Posterior cingulate gyrus (tissue), 11 donors: ENCODE data around the gene SAMM50.

Experiments
- DNase-seq, 10 donors: peaks; one replicate each; pipeline versions ENCODE4 v3.0.0 to v3.0.0-alpha.2; 2020 to 2021; ENCODE audit warnings: mixed read lengths in 3 of 10
- intact Hi-C: fragments of 100-400 bp; cut with DNase I; formaldehyde crosslinking; loops from one replicate; pipeline ENCODE4 v1.15.1; 2023

Gene SAMM50

GRCh38 chr22:43976861-43977795 is 21.9 kb downstream of the SAMM50 start:
- intact Hi-C loops: no loop called here
- peak in 1 of 10 donors; percentile 70 for DNase-seq

- intact Hi-C loops: no loop called here
- peak in 1 of 10 donors; percentile 34 for DNase-seq
Measured at GRCh38 chr22:43978558-43978957, 23.3 kb downstream of the SAMM50 start.

GRCh38 chr22:43980579-43980978 is 25.3 kb downstream of the SAMM50 start:
- intact Hi-C loops: no loop called here
- DNase-seq: peak in 2 of 10 donors; percentile 53 to 65

- intact Hi-C loops: no loop called here
Measured at GRCh38 chr22:43980996-43981395, 25.8 kb downstream of the SAMM50 start.

GRCh38 chr22:43983808-43984207 is 28.6 kb downstream of the SAMM50 start:
- intact Hi-C loops: no loop called here
- DNase-seq: peak in 2 of 10 donors; percentile 22 to 72

More at GRCh38 chr22:43980996-43981395, 25.8 kb downstream of the SAMM50 start:
- DNase-seq: peak in 2 of 10 donors; percentile 40 to 49

GRCh38 chr22:43985532-43985931 is 30.3 kb downstream of the SAMM50 start:
- intact Hi-C loops: no loop called here
- DNase-seq: peak; percentile 29 to 91 (median 54)

- intact Hi-C loops: no loop called here
- peak in 1 of 10 donors; percentile 26 for DNase-seq
Measured at GRCh38 chr22:43988116-43988820, 33.0 kb downstream of the SAMM50 start.

GRCh38 chr22:43988960-43989359 is 33.7 kb downstream of the SAMM50 start:
- intact Hi-C loops: no loop called here
- DNase-seq: peak in 2 of 10 donors; percentile 40 to 55

- intact Hi-C loops: loop anchor here (5.0 kb wide), 1 partner anchor 92 kb away; no protein-coding TSS in a partner anchor
- DNase-seq: peak in 1 of 10 donors; percentile 72
Measured at GRCh38 chr22:43990044-43990443, 34.8 kb downstream of the SAMM50 start.

GRCh38 chr22:43991316-43992020 is 36.2 kb downstream of the SAMM50 start:
- intact Hi-C loops: loop anchor here (5.0 kb wide), 1 partner anchor 91 kb away; no protein-coding TSS in a partner anchor
- DNase-seq: peak in 1 of 10 donors; percentile 45

GRCh38 chr22:43992331-43992821 is 37.1 kb downstream of the SAMM50 start:
- intact Hi-C loops: loop anchor here (5.0 kb wide), 1 partner anchor 90 kb away; no protein-coding TSS in a partner anchor
- DNase-seq: peak in 4 of 10 donors; percentile 28 to 84 (median 59)

GRCh38 chr22:43993072-43993760 is 38.0 kb downstream of the SAMM50 start:
- intact Hi-C loops: loop anchor here (1.0 to 5.0 kb wide), 2 partner anchors 89 to 633 kb away; no protein-coding TSS in a partner anchor
- peak in 6 of 10 donors; percentile 42 to 91 (median 60) for DNase-seq

- intact Hi-C loops: loop anchor here (5.0 kb wide), 1 partner anchor 88 kb away; no protein-coding TSS in a partner anchor
Measured at GRCh38 chr22:43994006-43994405, 38.8 kb downstream of the SAMM50 start.

GRCh38 chr22:43994416-43994815 is 39.2 kb downstream of the SAMM50 start:
- DNase-seq: peak in 1 of 10 donors; percentile 74
- intact Hi-C loops: loop anchor here (5.0 kb wide), 1 partner anchor 88 kb away; no protein-coding TSS in a partner anchor

More at GRCh38 chr22:43994006-43994405, 38.8 kb downstream of the SAMM50 start:
- no peak for DNase-seq

GRCh38 chr22:43995057-43995685 is 39.9 kb downstream of the SAMM50 start:
- DNase-seq: peak in 1 of 10 donors; percentile 67
- intact Hi-C loops: no loop called here

- intact Hi-C loops: no loop called here
- DNase-seq: no peak
Measured at GRCh38 chr22:43995798-43996169, 40.5 kb downstream of the SAMM50 start.

GRCh38 chr22:43996170-43996980 is 41.1 kb downstream of the SAMM50 start:
- intact Hi-C loops: no loop called here
- peak; percentile 32 to 95 (median 65) for DNase-seq

- intact Hi-C loops: no loop called here
- peak in 1 of 10 donors; percentile 29 for DNase-seq
Measured at GRCh38 chr22:43996981-43997265, 41.7 kb downstream of the SAMM50 start.
